Left colon (tissue), 2 donors: ENCODE results near the gene PLD5. TPM values are rescaled to one million over a fixed set of nuclear protein-coding genes. Genes with fewer than 3 reads are reported as not detected.
"Not testable (repeated sequence)": the region's sequence is repeated elsewhere in the genome, so short reads cannot be mapped to it uniquely, and the experiment has no call there.

Source experiments
- ATAC-seq: fragments of 200-7000 bp; cut with Tn5 transposase; one replicate; pipeline ENCODE4 v1.9.1; 2020; ENCODE audit warnings: mild to moderate bottlenecking, moderate library complexity
- DNase-seq, 2 donors: peaks; one replicate each; pipeline ENCODE4 v3.0.0-alpha.2; 2020
- intact Hi-C, 2 donors: fragments of 100-400 bp; cut with DNase I in 1 of 2; cut with micrococcal nuclease in 1 of 2; formaldehyde crosslinking; loops; one replicate each; pipeline versions ENCODE4 v1.11.2 to v1.14.0; 2022; cut with DNase I, micrococcal nuclease
- total RNA-seq, 2 donors: library from RNA; stranded (reverse); fragmentation: NEBNext Ultra II Directional; extraction: Animal tissue kit (Norgen Biotek cat#: 25700); gene quantifications; one replicate each; pipeline ENCODE4 v1.2.1, GENCODE V29; 2021
- donor health status: DM: no; HTN: no; CAD: no.
- donor health status: DM: yes; HTN: yes; CAD: no.

Gene PLD5
- total RNA-seq, 2 donors from 2014 or later = 0.47 TPM; not detected in 1

- DNase-seq (no peak), ATAC-seq (no peak)
- intact Hi-C loops = no loop called here
Observed at GRCh38 chr1:242228991-242229390, 295.5 kb downstream of the PLD5 start.

DNA sequence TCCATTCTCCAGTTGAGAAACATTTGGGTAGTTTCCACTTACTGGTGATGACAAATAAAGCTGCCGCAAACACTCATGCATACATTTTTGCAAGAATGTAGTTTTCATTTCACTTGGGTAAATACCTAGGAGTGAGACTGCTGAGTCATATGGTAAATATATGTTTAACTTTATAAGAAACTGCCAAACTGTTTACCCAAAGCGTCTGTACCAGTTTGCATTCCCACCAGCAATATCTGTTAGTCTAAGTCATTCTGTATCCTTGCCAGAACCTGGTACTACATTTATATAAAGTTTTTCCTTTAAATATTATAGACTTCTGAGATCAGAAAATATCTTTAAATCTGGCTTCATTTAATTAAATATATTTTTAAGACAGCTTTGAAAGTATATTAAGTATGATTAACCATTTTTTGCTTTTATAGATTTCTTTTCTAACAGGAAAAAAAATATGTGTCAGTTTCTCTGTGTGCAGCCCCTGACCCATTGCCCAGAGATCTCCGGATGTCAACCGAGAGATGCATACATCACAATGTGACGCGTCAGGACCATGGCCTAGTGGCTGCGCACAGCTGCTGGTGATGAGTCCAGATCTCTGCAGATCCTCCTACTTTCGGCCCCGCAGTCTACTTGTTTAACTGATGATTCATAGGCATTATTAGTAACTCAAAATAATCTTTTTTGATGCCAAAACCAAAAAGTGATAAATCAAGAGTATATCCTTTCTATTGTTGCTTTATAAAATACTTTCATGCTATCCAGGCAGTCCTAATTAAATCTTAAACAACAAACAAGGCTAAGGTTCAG is 298.5 kb downstream of the PLD5 start:
- no peak for ATAC-seq
- intact Hi-C loops = no loop called here
- no peak for DNase-seq

- DNase-seq, intact Hi-C loops, ATAC-seq: not testable (repeated sequence)
Observed at GRCh38 chr1:242224878-242225766, 299.4 kb downstream of the PLD5 start.

DNA sequence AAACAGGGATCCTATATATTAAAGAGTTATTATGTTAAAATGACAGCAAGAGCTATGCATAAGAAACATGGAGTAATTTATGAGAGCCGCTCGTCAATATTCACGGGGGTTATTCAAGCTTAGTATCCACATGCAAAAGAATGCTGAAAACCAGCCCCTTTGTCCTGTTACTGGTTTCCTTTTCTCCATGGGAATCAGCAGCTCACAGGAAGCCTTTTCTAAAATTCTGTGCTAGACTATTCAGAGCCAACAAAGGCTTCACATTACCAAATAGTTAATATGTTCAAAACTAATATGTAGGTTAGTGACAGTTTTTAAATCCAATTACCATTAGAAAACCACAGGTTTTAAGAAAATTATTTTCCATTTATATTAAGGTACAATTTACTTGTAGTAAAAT is 300.0 kb downstream of the PLD5 start:
- no peak for DNase-seq
- intact Hi-C loops = no loop called here
- ATAC-seq = no peak

DNA sequence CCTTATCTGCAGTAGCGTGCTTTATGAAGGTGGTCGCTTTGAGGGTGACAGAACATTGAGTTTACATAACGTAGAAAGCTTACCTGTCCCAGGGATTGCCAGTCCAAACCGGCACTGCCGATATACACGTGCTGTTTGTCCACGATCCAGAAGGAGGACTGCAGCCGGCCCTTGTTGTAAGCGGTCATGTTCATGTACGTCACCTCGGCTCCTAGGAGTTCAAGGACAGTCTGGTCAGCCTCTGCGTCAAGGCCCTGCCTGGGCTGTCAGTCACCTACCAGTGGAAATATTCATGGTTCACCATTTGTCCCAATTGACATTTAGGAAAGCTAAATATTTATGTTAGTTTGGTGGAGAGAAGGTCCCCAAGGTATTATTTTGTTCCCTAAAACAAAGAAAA is 304.6 kb downstream of the PLD5 start:
- no peak for ATAC-seq
- intact Hi-C loops = no loop called here
- no peak for DNase-seq

DNA sequence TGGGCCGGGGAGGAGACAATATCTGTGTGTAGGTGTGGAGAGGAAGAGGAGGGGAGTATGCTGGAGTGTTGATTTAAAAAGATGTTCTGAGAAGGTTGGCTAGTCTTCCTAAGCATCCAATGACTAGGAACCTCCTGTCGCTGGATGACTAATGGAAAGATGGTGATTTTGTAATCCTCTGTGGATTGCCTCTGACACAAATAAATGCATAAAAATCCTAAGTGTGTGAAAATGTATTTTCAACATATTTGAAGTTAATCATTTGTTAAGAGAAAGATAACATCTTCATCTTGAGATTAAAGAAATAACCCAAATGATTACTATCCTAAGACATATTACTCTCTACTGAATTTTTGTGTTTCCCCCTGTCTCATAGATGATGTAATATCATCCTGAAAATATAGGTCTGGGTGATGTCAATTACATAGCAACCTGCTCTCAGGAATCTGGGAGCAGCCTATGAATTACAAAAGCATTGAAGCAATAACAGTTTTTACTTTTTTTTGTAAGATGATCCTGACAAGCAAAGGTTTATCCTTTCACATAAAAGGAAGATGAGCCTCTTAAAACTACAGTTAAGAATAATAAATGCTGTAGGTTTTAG is 305.1 kb downstream of the PLD5 start:
- no peak for DNase-seq
- intact Hi-C loops = no loop called here
- no peak for ATAC-seq

DNA sequence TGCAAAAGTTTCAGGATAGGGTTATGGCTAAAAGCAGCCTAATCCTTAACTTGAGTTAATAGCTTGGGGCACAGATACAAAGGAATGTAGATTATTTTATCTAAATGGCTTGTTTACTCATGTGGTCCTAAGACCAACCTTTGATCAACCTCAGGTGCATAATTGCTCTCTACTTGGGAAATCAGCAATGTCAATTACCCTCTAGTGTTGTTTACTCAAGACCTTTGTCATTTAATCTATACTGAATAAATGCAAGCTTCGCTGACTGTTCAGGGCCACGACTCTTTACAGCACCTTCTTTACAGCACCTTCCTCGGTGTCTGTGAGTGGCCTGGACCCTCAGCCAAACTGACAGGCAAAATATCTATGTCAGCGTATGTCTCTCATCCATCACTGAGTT is 308.1 kb downstream of the PLD5 start:
- DNase-seq (no peak), ATAC-seq (no peak)
- intact Hi-C loops = no loop called here

- intact Hi-C loops, DNase-seq, ATAC-seq: not testable (repeated sequence)
Observed at GRCh38 chr1:242214455-242214854, 310.0 kb downstream of the PLD5 start.

GRCh38 chr1:242212961-242213360 is 311.5 kb downstream of the PLD5 start:
- intact Hi-C loops, DNase-seq, ATAC-seq: not testable (repeated sequence)

DNA sequence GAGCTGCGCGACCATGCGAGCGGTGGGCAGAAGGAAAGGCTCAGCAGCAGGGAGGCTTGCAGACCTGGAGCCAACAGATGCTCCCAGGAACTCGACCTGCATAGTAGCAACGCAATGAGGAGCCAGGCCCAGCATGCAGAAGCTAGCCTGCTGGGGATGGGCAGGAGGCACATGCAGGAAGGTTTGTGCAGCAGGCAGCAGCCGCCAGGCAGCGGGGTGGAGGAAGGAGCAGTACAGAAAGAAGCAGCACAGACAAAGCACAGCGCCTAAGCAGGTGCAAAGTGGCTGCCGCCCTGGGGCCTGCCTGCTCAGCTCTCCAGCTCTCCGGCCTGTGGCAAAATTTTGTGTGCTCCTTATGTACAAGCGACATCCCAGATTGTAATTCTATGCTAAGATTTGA is 312.1 kb downstream of the PLD5 start:
- DNase-seq = no peak
- no peak for ATAC-seq
- intact Hi-C loops = no loop called here

DNA sequence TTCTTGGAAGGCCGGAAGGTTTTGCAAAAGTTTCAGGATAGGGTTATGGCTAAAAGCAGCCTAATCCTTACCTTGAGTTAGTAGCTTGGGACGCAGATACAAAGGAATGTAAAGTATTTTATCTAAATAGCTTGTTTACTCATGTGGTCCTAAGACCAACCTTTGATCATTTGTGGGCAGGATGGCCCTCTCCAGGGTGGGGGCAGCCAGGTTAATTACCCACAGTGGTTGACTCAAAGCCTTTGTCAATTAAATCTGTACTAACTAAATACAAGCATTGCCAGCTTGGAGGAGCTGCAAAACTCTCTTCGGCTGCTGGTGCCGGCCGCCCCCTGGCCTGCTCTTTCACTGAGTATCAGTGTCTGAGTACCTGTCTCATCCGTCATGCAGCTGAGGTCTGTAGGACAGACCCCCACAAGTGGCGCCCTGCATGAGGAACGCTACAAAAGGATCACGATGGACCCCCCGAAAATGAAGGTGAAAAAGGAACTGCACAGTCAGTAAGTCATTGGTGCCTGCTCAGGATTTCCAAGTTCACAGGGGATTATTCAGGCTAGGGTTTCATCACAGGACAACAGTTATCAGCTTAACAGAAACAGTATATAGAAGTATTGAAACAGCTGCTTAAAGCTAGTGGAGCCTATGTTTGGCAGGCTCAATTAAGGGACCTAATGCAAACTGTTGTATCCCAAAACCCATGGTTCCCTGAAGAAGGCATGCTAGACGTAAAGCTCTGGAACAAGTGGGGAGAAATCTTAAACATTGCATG is 313.1 kb downstream of the PLD5 start:
- DNase-seq = no peak
- ATAC-seq = no peak
- intact Hi-C loops = no loop called here

DNA sequence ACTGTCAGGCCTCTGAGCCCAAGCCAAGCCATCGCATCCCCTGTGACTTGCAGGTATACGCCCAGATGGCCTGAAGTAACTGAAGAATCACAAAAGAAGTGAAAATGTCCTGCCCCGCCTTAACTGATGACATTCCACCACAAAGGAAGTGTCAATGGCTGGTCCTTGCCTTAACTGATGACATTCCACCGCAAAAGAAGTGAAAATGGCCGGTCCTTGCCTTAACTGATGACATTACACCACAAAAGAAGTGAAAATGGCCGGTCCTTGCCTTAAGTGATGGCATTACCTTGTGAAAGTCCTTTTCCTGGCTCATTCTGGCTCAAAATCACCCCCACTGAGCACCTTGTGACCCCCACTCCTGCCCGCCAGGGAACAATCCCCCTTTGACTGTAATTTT is 314.2 kb downstream of the PLD5 start:
- intact Hi-C loops, DNase-seq, ATAC-seq: not testable (repeated sequence)

- no peak for ATAC-seq
- intact Hi-C loops = no loop called here
- no peak for DNase-seq
Observed at GRCh38 chr1:242209063-242209462, 315.4 kb downstream of the PLD5 start.

DNA sequence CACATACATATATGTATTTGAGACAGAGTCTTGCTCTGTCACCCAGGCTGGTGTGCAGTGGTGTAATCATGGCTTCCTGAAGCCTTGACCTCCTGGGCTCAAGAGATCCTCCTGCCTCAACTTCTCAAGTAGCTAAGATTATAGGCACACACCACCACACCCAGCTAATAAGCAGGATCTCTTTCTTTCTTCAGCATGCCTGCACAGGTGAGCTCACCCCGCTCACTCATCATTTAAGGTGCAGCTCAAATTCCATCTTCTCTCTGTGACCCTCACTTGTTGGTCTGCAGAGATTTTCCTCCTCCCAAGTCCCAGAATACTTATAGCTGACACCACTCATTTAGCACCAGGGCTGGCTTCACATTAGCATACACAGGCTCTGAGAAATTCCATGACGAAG is 316.5 kb downstream of the PLD5 start:
- intact Hi-C loops = no loop called here
- ATAC-seq (no peak), DNase-seq (no peak)

GRCh38 chr1:242206994-242207393 is 317.5 kb downstream of the PLD5 start:
- DNase-seq = no peak
- intact Hi-C loops = no loop called here
- no peak for ATAC-seq

- ATAC-seq (no peak), DNase-seq (no peak)
- intact Hi-C loops = no loop called here
Observed at GRCh38 chr1:242205622-242206489, 318.6 kb downstream of the PLD5 start.

DNA sequence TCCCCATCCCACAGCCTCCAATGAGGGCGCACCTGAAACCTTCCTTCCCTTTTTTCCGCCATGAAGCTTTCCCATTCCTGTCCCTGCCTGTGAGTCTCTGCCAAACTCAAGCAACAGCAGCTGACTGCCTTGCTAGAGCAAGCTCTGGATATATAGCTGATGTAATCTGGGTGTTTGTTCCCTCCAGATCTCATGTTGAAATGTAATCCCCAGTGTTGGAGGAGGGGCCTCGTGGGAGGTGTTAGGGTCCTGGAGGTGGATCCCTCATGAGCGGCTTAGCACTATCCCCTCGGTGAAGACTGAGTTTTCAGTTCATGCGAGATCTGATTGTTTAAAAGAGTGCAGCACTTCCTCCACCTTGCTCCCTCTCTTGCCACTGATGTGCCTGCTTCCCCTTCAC is 321.2 kb downstream of the PLD5 start:
- intact Hi-C loops = no loop called here

DNA sequence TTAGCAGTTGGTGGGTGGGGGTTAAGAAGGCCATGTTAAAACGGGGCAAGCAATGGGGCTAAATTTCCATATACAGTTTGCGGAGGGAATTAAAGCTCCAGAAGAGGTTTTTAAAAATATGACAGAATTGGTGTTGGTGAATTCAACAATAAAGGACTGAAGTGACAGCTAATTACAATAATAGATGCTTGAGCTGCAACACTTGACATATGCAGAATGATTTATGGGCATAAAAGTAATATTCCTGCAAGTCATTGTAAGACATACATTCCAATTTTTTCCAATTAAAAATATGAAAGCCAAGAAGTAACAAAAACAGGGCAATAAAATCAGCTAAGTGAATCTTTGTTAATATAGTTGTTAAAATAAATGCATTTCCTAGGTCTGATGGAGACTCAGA is 323.4 kb downstream of the PLD5 start:
- intact Hi-C loops = no loop called here
- DNase-seq (no peak), ATAC-seq (no peak)

More for the DNA sequence above, 321.2 kb downstream of the PLD5 start:
- no peak for ATAC-seq
- DNase-seq = no peak
